ENCODE measurements around the gene PLCD1. TPM values are rescaled to one million over a fixed set of nuclear protein-coding genes. Genes with fewer than 3 reads are reported as not detected.

The PLCD1 gene
- polyA plus RNA-seq, 4 donors = 14.5 to 30.3 (median 20.1) TPM

DNA sequence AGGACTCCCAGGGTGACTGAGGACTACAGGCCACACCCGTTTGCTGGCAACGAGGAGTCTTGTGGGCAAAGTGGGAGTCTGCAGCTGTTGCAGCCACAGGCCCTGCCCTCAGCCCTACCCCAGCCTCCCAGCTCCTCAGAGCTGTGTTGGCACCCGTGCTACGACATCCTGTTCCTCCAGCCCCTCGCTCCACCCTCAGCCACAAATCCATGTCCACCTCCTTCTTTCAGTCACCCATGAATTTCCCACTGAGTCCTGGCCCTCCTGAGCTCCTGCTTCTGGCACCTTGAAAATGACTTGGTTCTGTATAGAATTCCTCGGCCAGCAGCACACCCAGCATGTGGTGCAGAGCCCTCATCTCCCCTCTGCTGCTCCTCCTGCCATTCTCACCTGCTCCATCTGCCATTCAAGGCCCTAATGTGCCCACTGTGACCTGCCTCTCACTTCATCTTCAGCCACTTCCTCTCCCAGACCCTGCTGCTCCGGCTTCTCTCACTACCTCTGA, 59.8 kb downstream of the PLCD1 start:
- DNase-seq (ENCODE audit: low read depth in 4 of 4, low spot score in 3 of 4) = no peak

DNA sequence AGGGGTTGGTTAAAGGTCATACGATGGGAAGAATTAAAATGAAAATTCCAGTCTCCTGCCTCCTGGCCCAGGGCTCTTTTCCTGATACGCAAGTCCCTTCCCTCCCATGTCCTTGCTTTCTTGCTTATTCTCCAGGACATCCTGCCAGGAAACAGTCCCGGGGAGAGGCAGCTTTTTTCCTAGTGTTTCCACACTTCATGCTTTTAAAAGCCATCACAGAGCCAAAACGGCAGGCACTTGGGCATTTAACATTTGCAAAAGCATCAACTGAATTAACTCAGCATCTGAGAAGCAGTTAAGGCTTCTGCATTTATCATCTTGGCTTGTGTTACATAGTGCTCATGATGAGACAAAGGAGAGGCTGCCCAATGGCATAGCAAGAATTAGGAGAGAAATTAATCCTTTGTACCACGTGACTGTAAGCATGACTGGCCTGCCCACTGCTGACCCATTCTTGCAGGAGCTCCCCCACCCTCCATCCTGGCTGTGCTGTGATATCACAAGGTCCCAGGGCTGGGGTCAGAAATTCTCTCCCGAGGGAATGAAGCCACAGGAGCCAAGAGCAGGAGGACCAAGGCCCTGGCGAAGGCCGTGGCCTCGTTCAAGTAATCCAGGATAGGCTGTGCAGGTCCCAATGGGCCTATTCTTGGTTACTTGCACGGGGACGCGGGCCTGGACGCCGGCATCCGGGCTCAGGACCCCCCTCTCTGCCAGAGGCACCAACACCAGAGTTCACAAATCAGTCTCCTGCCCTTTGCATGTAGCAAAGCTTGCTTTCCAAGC, 60.4 kb downstream of the PLCD1 start:
- no peak for DNase-seq (ENCODE audit: low read depth in 4 of 4, low spot score in 3 of 4)

DNA sequence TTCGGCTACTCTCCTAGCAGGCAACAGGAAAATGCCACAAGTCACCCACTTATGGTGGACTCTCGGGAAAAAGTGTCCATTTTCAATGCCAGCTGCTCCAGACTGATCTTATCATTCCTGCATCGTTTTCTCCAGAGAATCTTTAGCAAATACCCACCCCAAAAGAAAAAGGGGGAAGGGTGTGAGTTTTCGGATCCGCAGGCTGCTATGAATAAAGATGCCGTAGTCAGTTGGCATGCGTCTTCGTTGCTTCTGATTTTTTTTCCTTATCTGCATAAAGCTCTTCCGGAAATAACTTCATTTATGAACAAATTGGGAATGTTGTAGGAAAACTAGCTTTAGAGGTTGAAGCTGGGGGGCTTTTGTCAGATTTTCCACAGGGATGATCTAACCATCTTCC, 61.2 kb downstream of the PLCD1 start:
- no peak for DNase-seq (ENCODE audit: low read depth in 4 of 4, low spot score in 3 of 4)

DNA sequence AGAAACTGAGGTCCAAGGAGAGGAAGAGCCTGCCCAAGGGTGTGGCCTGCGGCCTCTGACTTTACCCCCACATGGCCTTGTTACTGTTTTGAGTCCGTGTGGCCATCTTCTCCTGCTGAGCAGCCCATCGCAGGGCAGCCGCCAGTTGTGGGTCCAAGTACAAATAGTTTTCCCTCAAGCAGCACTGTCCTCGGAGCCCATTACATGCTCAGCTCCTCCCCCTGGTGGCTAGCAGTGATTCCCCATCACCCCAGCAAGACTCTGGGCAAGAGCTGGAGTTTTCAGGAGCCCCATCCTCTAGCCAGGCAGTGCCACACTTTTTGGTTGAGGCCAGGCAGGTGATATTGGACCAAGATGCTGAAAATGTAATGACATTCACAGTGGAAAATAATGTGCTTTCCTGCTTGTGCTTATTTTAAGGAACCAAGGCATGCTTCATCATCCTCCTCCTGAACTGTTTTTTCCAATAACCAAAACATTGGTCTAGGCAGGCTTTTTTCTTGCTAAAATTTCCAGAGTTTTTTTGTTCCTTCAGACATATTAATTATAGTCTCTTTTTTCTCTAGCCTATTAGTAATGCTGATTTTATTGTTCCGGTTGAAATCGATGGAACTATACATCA, 62.1 kb downstream of the PLCD1 start:
- no peak for DNase-seq (ENCODE audit: low read depth in 4 of 4, low spot score in 3 of 4)

DNA sequence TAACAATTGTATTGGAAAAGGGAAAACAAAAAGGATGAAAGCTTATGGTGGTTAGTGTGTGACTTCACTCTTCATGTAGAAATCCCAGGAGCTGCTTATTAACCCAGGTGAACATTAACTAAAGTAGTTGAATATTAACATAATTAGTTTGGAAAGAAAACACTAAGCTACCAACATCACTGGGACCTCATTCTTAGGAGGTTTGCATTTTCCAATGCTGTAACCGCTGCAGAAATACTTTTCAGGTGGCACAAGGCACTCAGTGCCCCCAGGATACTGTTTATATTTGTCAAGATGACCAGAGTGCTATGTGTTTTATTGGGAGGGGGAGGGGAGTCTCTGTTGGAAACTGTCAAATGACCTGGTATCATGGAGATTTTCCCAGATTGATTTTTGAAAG, 64.7 kb downstream of the PLCD1 start:
- peak in 2 of 4 donors; percentile 62 to 69 for DNase-seq (ENCODE audit: low read depth in 4 of 4, low spot score in 3 of 4)

DNA sequence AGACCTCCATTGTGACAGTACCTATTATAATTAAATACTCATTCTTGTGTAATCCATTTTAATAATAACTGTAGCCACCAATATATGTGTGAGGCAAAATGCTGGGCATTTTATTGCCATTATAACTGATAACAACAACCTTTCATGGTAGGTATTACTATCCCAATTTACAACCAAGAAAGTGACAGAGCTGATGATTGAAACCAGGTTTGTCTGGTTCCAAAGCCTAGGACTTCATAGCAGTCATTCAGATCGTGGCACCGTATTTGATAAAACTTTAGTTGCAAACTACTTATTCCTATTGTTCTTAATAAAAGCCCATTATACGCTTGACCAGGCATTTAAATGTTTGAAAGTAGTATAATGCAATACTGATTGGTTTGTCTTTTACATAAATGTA, 65.3 kb downstream of the PLCD1 start:
- no peak for DNase-seq (ENCODE audit: low read depth in 4 of 4, low spot score in 3 of 4)

DNA sequence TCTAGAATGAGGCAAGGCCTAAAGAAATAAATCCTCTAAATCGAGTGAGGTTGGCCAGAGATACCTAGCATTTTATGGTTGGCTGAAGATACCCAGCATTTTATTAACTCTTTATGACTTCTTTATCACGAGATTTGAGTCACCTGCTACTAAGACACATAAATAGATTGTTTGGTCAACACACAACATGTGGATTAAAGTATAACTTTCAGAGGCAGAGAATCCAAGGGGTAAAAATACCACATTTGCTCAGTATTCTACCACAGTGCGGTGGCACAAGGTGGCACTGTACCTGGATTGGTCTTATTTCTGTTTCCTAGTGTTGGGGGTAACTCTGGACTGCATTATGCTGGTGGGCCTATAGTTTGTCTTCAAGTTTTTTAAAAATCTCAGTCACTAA, 65.8 kb downstream of the PLCD1 start:
- no peak for DNase-seq (ENCODE audit: low read depth in 4 of 4, low spot score in 3 of 4)

DNA sequence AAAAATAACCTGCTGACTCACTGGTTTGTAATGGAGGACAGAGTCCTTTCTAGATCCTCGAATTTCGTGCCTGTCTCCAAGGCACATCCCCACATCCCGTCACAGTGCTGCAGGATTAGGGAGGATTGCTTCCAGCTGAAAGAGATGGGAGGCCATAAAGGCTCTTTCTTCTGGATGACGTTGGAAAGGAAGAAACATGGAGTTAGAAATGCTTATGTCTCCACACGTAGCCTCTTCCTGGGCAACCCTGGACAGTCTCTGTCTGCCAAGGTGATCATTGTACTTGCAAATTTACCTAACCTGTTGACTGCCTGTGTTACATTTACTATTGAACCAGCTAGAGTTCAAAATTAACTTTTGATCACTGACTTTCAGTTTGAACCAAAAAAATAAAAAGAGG, 66.4 kb downstream of the PLCD1 start:
- no peak for DNase-seq (ENCODE audit: low read depth in 4 of 4, low spot score in 3 of 4)

DNA sequence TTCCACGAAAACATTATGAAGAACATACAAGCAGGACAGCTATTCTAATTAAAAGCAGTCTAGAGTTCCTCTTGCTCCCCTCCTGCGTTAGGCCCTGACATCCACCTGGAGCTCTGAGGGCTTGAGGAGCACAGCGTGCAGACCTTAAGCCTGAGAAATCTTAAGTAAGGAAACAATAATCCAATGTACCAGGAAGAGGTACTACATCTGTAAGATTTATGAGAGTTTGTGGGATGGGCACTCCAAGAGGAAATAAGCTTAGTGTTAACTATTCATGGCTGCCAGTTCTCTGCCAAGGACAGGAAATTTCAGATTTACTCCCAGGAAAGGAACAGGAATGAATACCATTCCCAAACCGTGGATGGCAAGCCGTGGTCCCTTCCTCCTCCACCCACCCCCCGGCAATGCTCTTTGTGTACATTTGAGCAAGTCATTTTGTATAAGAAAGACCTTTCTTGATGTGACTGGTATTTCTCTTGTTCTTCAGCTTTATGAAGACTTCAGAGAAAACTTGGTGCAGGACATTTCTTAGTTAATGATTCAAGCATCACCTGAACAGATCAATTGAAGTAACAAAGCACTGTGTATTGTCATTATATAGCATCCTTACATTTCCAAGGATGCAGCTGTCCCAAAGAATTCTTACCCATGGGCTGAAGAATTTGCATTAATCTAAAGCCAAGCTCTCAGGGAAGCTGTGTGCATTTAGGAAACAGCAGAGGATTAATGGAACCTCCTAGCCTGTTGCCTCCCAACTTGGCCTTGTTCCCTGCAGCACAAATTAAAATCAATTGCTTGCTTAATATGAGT, 67.6 kb downstream of the PLCD1 start:
- no peak for DNase-seq (ENCODE audit: low read depth in 4 of 4, low spot score in 3 of 4)

DNA sequence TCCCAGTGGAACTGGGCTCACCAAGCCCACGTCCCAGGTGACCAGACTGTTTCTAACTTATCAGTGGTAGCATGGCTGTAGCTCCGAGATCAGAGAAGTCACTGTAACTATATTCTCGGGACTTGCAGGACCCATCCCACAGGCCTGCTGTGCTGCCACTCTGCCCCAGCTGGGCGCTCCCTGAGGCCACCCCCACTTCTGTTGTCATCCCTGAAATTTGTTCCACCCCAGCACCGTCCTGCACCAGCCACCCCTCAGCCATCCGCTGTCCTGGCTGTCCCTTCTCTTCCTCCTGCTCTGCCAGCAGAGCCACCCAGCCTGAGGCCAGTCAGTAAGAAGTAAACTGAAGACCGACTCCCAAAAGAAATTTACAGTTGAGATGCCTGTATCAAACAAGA, 71.9 kb downstream of the PLCD1 start:
- no peak for DNase-seq (ENCODE audit: low read depth in 4 of 4, low spot score in 3 of 4)

Other genes with a start within 250 kb of the PLCD1 start
- 100 to 1,000 TPM in 3 of 4 donors, 10 to 100 TPM in 1; 65.3 to 111 (median 106) TPM for gene CTDSPL, start 167.8 kb downstream of the PLCD1 start, polyA plus RNA-seq (ENCODE audit: insufficient read length in 4 of 4)
- gene VILL, start 38.9 kb downstream of the PLCD1 start, polyA plus RNA-seq (ENCODE audit: insufficient read length in 4 of 4) = 10 to 100 TPM in 3 of 4 donors, 1 to 10 TPM in 1; 8.2 to 16.3 (median 12.2) TPM
- 1 to 10 TPM in 2 of 4 donors, under 1 TPM in 2; 0.75 to 1.8 (median 1.0) TPM for gene DLEC1, start 9.6 kb upstream of the PLCD1 start, polyA plus RNA-seq (ENCODE audit: insufficient read length in 4 of 4)
- 100 to 1,000 TPM in 2 of 4 donors, 10 to 100 TPM in 2; 42.3 to 142 (median 114) TPM for gene ACAA1, start 107.5 kb upstream of the PLCD1 start, polyA plus RNA-seq (ENCODE audit: insufficient read length in 4 of 4)
- 10 to 100 TPM; 24.0 to 29.8 (median 25.7) TPM for gene MYD88, start 109.0 kb upstream of the PLCD1 start, polyA plus RNA-seq (ENCODE audit: insufficient read length in 4 of 4)
- gene OXSR1, start 135.9 kb upstream of the PLCD1 start, polyA plus RNA-seq (ENCODE audit: insufficient read length in 4 of 4) = 10 to 100 TPM; 33.5 to 56.5 (median 46.8) TPM
- gene SLC22A13, start 236.2 kb upstream of the PLCD1 start, polyA plus RNA-seq (ENCODE audit: insufficient read length in 4 of 4) = 1 to 10 TPM in 3 of 4 donors, under 1 TPM in 1; 0.12 to 3.8 (median 2.1) TPM

Data from left renal pelvis (tissue), 4 donors.